IPS DF 4.7 (cell line): Measurements from ENCODE around the gene ZBP1.

Experiments used
- DNase-seq: peaks from one replicate; pipeline ENCODE4 v3.0.0-alpha.2; 2013; ENCODE audit warnings: low spot score; ENCODE audit errors: extremely low read depth

ZBP1 gene

DNA sequence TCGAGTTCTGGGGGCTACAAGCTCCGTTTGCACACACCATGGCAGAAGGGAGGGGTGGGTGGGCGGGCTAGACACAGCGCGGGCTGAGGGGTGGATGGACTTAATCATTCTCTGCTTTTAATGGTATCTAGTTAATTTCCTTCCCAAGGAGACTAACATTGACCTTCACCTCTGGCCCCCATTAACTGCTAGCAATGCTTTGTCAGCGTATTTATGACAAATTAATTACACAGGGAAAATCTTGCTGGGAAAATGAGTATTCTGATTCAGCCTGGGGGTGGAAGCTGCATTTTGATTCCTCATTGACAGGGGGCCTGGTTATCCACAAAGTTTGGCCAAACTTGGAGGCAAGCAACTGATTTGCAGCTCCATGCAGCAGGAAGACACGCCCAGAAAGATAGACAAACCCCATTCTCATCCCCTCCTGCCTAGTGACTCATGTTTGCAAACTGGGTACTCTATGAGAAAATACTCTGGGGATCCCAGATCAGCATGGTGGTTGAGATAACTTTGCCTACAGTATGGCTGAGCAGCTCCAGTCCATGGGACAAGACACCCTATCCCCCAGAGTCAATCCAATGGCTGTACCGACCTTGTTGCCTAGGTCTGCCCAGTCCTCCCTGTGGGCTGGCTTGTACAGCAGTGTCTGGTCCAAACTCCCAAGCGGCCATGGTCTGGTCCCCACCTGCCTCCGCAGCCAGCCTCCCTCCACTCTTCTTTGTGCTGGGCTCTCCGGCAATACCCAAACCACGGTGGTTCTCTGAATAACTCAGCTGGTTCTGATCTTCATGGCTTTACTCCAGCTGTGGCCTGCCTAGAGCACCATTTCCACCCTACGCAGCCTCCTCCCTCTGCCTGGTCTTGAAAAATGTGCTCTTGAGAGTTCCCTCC, 19.7 kb downstream of the ZBP1 start:
- DNase-seq: no peak

DNA sequence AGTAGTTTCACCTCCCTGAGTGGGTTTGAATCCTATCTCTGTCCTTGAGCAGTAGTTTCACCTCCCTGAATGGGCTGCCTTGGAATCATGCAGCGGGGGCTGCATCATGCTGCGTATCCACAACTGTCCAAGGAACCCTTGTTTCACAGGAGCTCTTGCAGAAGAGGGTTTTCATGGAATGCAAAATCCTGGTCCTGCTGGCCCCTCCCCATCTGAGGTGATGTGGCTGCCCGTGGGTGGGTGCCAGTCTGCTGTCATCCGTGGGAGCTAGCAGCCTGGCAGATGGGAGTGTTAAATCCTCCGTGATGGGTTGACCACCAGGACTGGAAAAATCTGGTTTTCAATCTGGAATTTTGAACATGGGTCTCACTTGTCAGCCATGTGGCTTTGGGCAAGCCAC, 21.7 kb downstream of the ZBP1 start:
- no peak for DNase-seq

DNA sequence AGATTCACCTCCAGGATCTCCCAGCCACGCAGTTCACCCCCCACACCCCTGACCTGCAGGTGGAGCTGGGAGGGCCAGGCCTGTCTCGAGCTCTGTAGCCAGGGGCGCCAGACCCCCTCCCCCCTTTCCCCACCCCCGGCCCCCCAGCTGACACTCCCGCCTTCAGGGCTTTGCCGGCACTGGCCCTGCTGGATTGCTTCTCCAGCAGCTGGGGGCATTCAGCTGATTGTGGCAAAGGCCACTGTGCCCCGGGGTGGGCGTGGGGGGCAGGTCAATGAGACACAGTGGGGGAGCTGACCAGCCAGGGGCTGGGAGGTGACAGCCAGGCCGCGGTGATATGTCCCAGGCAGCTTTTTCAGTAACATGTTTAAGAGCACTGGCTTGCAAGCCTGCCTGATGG, 22.2 kb downstream of the ZBP1 start:
- no peak for DNase-seq

DNA sequence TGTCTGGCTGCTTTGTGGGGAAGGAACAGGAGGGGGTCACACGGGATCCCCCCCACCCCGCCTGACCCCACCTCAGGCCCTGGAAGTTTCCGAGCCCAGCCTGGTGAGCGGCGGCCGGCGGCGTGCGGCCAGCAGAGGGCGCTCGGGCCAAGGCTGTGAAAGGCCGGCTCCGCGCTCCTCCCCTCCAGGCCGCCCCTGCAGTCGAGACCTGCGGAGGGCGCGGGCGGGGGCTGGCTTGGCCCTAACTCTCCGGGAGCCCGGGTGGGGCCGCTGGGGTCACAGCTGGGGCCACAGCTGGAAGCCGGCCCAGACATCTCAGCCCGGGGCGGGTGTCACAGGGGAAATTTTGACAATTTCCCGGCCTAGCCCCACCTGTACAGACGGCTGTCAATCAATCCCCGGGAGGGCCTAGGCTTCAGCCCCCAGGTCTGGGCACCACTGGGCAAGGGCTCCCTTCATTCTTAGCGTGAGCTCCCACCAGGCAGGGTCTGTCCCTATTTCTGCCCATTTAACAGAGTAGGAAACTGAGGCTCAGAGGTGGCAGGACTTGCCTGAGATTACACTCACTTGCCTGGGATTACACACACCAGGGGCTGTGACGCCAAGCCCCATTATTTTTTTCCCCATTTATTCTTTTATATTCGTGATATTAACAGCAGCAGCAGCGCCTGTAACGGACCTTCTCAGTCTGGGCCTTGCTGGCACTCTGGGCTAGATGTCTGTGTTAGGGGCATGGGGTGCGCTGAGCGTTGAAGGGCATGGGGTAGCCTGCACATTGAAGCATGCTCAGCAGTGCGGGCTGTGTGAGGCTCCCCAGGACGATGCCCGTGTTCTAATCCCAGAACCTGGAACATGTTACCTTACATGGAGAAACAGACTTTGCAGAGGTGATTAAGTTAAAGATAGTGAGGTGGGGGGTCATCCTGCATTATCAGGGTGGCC, 23.0 kb downstream of the ZBP1 start:
- DNase-seq: no peak

DNA sequence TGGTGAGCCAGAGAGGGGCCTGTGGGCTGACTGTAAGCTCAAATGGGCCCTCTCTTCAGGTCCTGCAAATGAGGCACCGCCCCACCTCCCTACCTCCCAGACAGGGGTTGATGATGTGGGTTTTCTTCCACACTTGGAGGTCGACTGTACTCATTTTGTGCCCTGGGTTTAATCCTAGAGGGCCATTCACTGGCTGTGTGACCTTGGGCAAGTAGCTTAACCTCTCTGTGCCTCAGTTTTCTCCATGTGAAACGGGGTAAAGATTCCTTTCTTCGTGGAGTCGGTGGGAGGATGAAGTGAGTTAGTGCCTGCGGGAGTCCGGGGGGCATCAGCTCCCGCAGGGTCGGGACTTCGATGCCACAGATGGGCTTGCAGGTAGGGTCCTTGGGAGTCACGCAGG, 23.9 kb downstream of the ZBP1 start:
- DNase-seq: no peak

DNA sequence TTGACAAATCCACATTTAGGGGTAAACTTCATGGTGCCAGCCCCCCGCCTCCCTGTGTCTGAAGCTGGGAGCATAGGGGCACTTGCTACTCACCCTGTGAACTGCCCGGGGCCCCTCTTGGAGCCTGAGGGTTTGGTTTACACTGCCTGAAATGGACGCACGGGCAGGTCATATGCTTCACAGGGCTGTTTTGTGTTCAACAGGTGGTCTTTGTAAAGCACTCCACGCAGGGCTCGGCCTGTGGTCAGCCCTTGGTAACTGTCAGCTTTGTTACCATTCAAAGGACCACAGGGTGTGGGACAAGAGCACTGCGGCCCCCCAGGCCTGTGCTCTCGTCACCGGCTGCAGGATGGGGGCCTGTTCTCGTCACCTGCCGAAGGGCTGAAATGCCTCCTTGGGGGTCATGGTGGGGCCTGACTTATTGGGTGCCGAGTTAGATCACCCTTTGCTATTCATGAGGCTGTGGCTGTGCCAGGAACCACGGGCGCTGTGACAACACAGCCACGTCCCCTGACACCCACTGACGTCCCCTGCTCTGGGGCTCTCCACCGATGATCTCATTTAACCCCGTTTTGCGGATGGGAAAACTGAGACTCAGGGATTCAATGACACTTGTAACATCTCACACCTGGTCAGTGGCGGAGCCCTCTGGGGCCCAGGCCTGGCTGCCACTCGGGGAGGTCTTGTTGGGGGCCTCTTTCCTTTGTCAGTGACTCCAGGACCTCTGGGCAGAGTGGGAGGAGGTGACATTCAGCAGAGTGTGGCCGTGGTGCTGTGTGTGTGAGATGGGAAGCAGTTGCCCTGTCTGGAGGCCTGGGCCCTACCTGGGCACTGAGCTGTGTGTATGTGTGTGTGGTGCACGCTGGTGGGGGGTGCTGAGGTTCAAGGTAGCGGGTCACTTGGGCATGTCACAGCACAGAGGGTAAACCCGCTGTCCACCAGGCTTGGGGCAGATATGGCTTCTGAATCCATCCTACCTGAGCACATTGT, 24.9 kb downstream of the ZBP1 start:
- no peak for DNase-seq

DNA sequence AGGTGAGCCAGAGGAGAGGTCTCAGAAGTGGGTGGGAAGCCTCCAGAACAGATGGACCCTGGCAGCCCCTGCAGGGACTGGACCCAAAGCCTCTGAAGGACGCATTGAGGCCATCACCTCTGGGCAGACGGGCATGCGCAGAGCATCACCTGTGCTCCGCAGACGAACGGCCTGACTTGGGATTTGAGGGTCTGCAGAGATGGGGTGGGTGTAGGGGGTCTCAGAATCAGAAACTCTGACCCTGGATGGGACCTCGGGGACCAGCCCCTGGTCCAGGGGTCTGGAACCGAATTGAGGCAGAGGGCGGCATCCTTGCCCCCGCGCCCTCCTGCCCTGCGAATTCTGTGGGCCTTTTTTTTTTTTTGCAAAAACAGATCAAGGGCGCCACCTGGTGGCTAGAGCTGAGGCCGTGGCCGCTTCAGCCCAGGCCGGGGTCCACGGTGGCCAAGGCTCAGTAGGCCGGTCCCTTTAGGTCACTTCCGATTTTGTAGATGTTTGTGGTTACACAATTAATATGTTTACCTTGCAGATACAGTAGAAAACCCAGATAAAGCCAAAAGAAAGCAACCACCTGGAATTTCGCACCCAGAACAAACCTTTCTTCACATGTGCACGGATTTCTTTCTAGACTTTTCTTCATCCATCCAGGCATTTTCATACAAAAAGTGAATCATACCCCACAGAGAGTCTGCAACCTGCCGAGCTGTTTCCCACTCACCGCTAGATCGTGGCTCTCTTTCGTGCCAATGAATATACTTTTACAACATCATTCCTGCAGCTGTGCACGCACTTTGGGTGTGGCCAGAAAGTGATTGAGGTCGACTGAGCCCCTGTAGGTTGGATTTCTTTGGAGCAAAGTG, 25.9 kb downstream of the ZBP1 start:
- no peak for DNase-seq

DNA sequence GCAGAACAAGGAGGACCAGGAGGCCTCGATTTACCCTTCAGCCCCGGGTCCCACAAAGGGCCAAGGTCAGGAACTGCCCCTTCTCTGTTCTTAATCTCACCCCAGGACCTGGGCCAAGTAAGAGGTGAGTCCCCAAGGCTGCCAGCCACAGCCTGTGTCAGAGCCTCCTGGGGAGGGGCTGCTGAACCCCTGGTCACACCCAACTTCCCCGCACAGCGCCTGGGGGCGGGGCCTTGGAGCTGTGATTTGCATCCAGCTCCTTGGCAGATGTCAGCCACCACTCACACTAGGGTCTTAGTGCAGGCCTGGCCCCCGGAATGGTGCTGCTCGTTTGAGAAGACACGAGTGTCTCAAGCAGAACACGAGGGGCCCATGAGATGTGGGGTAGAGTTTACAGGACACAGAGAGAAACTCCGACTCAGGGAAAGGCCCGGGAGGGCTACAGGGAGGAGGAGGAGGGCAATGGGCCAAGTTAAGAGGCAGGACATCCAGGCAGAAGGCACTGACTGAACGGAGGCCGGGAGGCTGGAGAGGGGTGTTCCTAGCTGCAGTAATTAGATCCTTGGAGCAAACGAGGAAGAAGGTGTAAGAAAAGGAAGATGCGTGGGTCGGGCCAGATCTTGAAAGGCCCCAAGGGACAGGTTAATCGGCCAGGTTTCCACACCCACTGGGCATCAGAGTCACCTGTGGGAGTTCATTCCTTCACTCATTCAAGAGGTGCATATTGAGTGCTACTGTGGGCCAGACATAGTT, 26.9 kb downstream of the ZBP1 start:
- no peak for DNase-seq

DNA sequence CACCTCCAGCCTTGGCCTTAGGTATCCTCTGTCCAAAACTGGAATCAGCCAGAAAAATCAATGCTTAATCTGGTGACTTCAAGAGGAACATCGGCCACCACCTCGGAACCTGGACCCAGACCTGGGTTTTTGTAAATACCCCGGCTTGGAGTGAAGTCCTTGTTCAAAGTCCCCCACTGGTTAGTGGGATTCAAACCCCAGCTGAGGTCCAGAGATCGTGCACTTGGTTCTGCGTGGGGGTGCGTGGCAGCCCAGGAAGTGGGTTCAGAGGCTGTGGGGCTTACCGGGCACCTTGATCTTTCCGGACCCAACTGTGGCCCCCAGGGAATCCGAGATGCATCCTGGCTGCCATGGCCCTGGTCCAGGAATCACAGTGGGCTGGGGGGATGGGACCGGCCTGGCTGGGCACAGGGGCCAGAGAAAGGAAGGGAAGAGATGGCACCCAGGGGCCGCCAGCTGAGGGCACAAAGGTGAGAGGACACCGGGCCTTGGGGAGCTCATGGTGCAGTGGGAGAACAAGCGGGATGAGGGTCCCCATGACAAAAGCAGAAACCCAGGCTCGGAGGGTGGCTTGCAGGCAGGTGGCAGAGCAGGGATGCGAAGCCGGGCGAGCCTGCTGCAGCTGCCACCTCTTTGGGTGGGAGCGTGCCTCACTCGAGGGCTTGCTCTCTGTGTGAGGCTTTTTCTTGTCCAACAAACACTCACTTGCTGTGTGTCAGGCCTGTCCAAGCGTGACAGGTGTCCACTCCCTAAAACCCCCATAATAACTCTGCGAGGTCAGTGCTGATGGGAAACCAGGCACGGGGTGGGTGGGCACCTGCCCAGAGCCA, 27.7 kb downstream of the ZBP1 start:
- no peak for DNase-seq

DNA sequence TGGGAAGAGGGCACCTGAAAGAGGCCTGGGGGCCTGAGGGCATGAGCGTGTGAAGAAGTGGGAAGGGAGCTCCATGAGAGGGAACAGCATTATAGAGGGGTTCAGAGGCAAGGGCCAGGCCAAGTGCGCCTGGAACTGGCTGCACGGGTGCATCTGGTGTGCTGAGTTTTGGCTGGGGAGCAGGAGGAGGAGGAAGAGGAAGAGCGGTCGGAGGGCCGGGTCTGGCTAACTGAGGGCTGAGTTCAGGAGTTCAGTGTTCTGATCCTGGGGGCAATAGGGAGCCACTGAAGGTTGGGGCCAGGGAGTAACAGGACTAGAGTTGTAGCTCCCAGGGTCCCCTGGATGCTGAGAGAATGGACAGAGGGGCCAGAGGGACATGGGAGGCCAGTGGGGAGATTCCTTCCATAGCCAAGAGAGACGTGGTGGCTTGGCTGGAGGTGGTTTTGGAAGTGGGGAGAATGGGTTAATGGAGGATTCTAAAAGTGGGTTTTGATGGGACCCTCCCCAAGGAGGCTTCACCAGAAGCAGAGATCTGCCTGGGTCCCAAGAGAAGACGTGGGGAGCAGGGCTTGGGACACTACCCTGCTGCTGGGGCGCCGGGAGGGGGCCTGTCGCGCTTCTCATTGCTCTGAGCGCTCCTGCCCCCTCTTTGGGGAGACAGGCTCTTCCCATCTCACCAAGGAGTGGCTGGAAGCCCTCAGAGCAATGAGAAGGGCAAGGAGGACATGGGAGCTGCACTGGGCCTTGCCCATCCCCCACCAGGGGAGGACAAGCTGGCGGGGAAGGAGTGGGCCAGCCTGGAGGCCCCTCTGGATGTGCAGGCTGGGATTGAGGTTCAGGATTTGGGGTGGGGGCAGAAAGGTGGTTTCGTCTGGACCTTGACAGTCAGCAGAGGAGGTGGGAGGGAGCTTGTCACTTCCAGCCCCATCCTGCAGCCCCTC, 28.7 kb downstream of the ZBP1 start:
- no peak for DNase-seq

DNA sequence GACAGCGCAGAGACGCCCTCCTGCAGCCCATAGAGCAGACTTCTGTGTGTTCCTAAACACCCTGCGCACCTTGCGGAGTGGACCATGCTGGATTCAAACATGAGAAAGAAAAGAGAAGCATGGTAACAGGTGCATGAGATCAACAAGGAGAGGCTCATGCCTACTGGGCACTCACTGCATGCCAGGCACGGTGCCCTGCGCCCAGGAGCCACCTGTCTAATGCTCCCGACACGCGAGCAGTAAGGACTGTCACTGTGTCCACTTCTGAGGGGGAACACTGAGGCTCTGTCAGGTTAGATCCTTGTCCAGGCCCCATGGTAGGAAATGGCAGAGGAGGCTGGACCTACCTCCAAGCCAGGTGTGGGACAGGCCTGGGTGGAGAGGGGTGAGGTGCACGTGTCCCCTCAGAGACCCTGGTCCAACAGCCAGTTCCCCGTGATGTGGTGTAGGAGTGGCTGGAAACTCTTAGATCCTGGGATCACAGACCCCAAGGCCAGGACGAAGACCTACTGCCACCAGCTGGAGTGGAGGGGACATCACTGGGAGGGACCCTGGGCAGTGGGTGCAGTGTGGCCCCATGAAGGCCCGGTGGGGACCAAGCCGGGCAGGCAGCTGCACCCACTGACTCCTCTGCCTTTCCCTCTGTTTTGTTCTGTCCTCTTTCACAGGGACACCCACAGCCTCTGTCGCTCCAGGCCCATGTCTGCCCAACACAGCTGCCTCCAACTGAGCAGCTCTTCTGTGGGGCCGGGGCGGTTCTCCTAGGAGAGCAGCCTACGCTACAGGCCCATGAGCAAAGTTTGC, 29.5 kb downstream of the ZBP1 start:
- no peak for DNase-seq

DNA sequence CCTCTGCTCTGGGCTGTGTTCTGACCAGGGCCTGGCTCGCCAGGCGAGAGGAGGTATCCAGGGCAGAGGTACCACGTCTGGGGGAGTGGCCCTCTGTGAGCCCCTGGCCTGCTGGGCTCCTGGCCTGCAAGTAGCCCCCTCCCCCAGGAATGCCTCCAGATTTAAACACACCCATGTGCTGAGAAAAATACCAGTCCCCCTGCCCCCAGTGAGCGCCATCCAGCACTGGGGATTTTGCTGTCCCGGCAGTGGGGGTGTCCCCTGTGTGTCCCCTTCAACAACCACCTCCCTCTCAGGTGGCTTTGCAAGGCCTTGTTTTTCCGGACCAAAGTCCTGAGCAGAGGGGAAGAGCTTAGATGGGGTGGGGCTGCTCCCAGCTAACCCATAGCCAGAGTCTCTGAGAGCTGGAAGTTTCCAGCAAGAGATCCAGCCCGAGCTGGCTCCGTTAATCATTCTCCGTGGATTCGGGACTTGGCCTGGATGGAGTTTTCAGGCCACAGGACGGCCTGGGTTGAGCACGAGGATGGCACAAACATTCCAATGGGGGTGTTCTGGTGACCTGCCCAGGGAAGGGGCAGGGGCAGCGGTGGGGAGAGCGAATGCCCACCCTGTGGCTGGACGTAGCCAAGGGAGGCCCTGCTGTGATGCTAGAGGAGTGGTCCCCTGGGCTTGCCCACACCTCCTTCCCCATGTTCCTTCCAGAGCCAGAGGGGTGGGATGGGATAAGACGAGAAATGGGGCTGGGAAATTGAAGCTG, 30.3 kb downstream of the ZBP1 start:
- no peak for DNase-seq

DNA sequence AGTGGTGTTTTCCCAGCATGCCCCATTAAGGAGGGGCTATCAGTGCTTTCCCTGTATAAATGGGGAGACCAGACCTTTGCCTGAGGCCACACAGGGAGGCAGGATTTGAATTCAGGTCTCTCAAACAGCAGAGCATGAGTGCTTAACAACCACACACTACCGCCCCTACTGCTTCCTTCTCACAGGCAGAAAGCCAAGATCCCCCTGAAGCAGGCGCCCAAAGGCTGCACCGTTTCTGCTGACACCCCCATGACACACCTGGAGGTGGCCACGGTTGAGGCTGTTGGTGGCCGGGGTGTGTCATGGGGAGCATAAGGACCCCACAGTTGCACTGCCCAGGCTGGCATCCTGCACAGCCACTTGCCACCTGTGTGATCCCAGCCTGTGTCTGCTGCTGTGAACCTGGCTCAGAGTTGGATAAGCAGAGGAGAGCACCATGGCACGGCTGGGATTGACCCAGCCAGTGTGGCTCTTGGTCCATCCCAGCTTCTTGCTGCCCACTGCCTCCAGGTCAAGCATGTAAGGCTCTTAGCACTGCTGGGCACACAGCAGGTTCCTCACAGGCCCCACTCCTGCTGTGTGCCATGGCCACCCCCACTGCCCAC, 31.0 kb downstream of the ZBP1 start:
- no peak for DNase-seq

DNA sequence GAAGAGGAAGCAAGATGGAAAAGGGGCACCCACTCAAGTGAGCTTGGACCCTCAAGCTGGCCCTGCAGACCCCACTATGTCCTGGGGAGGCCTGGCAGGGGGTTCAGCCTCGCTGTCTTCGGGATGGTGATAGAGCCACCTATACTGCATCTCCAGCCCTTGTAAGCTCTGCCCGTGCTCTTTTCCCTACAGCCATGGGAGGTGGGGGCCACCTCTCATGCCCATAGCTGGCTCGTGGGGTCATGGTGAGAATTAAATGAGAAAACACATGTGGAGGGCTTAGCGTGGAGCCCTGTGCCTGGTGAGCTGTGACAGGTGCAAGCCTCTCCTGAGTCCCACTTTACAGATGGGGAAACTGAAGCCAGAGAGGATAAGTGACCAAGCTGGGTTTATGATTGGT, 31.6 kb downstream of the ZBP1 start:
- no peak for DNase-seq

DNA sequence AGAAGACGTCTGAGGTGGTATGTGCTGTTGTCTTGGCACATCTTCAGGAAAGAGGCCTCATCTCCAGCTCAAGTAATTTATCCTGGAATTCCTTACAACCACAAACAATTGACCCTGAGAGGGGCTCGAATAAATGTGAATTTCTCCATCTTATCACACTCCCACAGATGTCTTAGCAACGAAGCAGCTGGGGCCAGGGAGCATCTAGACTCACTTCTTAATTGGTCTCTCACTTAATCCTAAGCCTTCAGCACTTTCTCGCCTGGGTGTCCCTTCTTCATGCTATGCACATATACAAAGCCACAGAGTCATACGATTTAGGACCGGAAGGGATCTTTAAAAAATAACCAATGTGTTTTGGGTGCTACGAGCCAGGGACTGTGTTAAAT, 32.2 kb downstream of the ZBP1 start:
- no peak for DNase-seq
